ENCODE results near the gene HS3ST2.

The HS3ST2 gene

DNA sequence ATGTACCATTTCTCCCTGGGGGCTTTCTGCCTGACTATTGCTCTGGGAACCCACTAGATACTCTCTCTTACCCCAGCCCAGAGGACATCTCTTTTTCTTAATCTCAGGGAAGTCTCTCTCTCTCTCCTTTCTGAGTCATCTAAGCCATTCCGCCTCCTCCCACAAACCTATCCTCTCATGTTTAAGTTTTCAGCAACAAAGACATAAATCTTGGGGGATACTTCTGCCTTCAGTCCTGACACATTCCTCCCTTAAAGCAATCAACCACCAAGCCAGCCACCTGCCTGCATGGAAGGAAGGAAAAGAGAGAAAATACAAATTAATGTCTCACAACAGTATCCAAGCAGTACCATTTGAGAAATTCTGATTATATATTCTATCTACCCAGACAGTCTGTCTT lies 128.8 kb downstream of the HS3ST2 start:
- no peak overlapping the region for H3K4me3 ChIP-seq (ENCODE audit: low read length)
- H3K4me1 ChIP-seq (ENCODE audit: control insufficient read depth, low read length), result no peaks in the 10 kb centered on the region
- no peaks in the 10 kb centered on the region for H3K79me2 ChIP-seq (ENCODE audit: control insufficient read depth, low read length)
- H3K27me3 ChIP-seq (ENCODE audit: control insufficient read depth, low read length), result no peaks in the 10 kb centered on the region; the same call in 1 of the 2 replicates
- TF ChIP-seq, protein P1, sequence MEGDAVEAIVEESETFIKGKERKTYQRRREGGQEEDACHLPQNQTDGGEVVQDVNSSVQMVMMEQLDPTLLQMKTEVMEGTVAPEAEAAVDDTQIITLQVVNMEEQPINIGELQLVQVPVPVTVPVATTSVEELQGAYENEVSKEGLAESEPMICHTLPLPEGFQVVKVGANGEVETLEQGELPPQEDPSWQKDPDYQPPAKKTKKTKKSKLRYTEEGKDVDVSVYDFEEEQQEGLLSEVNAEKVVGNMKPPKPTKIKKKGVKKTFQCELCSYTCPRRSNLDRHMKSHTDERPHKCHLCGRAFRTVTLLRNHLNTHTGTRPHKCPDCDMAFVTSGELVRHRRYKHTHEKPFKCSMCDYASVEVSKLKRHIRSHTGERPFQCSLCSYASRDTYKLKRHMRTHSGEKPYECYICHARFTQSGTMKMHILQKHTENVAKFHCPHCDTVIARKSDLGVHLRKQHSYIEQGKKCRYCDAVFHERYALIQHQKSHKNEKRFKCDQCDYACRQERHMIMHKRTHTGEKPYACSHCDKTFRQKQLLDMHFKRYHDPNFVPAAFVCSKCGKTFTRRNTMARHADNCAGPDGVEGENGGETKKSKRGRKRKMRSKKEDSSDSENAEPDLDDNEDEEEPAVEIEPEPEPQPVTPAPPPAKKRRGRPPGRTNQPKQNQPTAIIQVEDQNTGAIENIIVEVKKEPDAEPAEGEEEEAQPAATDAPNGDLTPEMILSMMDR (IDR thresholded peaks at IDR 0.05; ENCODE audit: low read depth, low read length, poor library complexity, severe bottlenecking), result no peak
- TF ChIP-seq EZH2phosphoT487 (IDR thresholded peaks at IDR 0.05; ENCODE audit: borderline replicate concordance, low read length), result no peak
- no peaks in the 10 kb centered on the region for H4K20me1 ChIP-seq (ENCODE audit: control insufficient read depth, insufficient read depth, low read depth, low read length)
- H3K9me3 ChIP-seq (ENCODE audit: control insufficient read depth, insufficient read depth, low read length), result no peaks in the 10 kb centered on the region
- no peaks in the 10 kb centered on the region for H3K36me3 ChIP-seq (ENCODE audit: control insufficient read depth, low read length)
- H3K27ac ChIP-seq (ENCODE audit: low read depth, low read length), result no peak overlapping the region
- H3K4me2 ChIP-seq (ENCODE audit: low read length), result no peak overlapping the region
- H3F3A ChIP-seq (ENCODE audit: control insufficient read depth, insufficient read depth), result no peaks in the 10 kb centered on the region
- no peaks in the 10 kb centered on the region for H3K9me2 ChIP-seq (replicated peaks; ENCODE audit: control insufficient read depth, low read length)

- Histone ChIP-seq H3K9me2 (replicated peaks; ENCODE audit: control insufficient read depth, low read length) (no peaks in the 10 kb centered on the region), H3K4me3 (ENCODE audit: low read length) (no peak overlapping the region), H3K9me3 (ENCODE audit: control insufficient read depth, insufficient read depth, low read length) (no peaks in the 10 kb centered on the region), H3K79me2 (ENCODE audit: control insufficient read depth, low read length) (no peaks in the 10 kb centered on the region), H3F3A (ENCODE audit: control insufficient read depth, insufficient read depth) (no peaks in the 10 kb centered on the region), H3K36me3 (ENCODE audit: control insufficient read depth, low read length) (no peaks in the 10 kb centered on the region), H4K20me1 (ENCODE audit: control insufficient read depth, insufficient read depth, low read depth, low read length) (no peaks in the 10 kb centered on the region), H3K4me2 (ENCODE audit: low read length) (no peak overlapping the region), H3K27ac (ENCODE audit: low read depth, low read length) (no peak overlapping the region), H3K4me1 (ENCODE audit: control insufficient read depth, low read length) (0 out of 2 replicates have a peak, but pooled peaks cover 2% of the 10 kb centered on the region), H3K27me3 (ENCODE audit: control insufficient read depth, low read length) (no peaks in the 10 kb centered on the region; the same call in 1 of the 2 replicates)
- no peak for TF ChIP-seq EZH2phosphoT487 (IDR thresholded peaks at IDR 0.05; ENCODE audit: borderline replicate concordance, low read length)
- TF ChIP-seq, protein P1 (IDR thresholded peaks at IDR 0.05; ENCODE audit: low read depth, low read length, poor library complexity, severe bottlenecking), result no peak
Measured at GRCh38 chr16:22945361-22945760, 131.4 kb downstream of the HS3ST2 start.

GRCh38 chr16:22946433-22946832 lies 132.5 kb downstream of the HS3ST2 start:
- no peaks in the 10 kb centered on the region for H4K20me1 ChIP-seq (ENCODE audit: control insufficient read depth, insufficient read depth, low read depth, low read length)
- TF ChIP-seq, protein P1 (IDR thresholded peaks at IDR 0.05; ENCODE audit: low read depth, low read length, poor library complexity, severe bottlenecking), result no peak
- no peak for TF ChIP-seq EZH2phosphoT487 (IDR thresholded peaks at IDR 0.05; ENCODE audit: borderline replicate concordance, low read length)
- no peaks in the 10 kb centered on the region for H3F3A ChIP-seq (ENCODE audit: control insufficient read depth, insufficient read depth)
- no peaks in the 10 kb centered on the region for H3K79me2 ChIP-seq (ENCODE audit: control insufficient read depth, low read length)
- 0 out of 2 replicates have a peak, but pooled peaks cover 2% of the 10 kb centered on the region for H3K4me1 ChIP-seq (ENCODE audit: control insufficient read depth, low read length)
- no peaks in the 10 kb centered on the region for H3K9me2 ChIP-seq (replicated peaks; ENCODE audit: control insufficient read depth, low read length)
- H3K27me3 ChIP-seq (ENCODE audit: control insufficient read depth, low read length), result no peaks in the 10 kb centered on the region; the same call in 1 of the 2 replicates
- H3K36me3 ChIP-seq (ENCODE audit: control insufficient read depth, low read length), result no peaks in the 10 kb centered on the region
- no peaks in the 10 kb centered on the region for H3K9me3 ChIP-seq (ENCODE audit: control insufficient read depth, insufficient read depth, low read length)
- H3K4me2 ChIP-seq (ENCODE audit: low read length), result no peak overlapping the region
- no peak overlapping the region for H3K27ac ChIP-seq (ENCODE audit: low read depth, low read length)
- no peak overlapping the region for H3K4me3 ChIP-seq (ENCODE audit: low read length)
